H1 (cell line): ENCODE data around the gene A2ML1. TPM values are rescaled to one million over a fixed set of nuclear protein-coding genes. Genes with fewer than 3 reads are reported as not detected.

Source experiments
- CTCF ChIA-PET: fragments of 300-600 bp; sonication (Branson Sonifier 250); formaldehyde crosslinking; loops from one replicate; lab custom pipeline; 2021; ENCODE audit not compliant: partially characterized antibody; lab: Charles Lee
- POLR2A ChIA-PET: fragments of 300-600 bp; sonication (Branson Sonifier 250); formaldehyde crosslinking; loops from one replicate; lab custom pipeline; 2021; ENCODE audit warnings: inconsistent platforms; ENCODE audit not compliant: partially characterized antibody; lab: Charles Lee
- DNase-seq, 2 experiments: peaks; one replicate each; pipeline versions ENCODE4 v3.0.0 to v3.0.0-alpha.2; 2010 to 2022; ENCODE audit warnings: low spot score in 2 of 2, low read depth in 1 of 2, mixed read lengths in 1 of 2
- FAIRE-seq: peaks from 2 replicates; lab custom pipeline; 2011; peaks lifted over from hg19 to GRCh38; lab: Jason Lieb, UNC
- H2AFZ ChIP-seq: 2 replicates; pipeline ENCODE4 v1.8.1; 2012; ENCODE audit warnings: low read length, inconsistent platforms
- H2AK5ac ChIP-seq: 2 replicates; pipeline ENCODE4 v1.6.1; 2013; ENCODE audit warnings: low read depth, low read length
- H2BK120ac ChIP-seq: replicated peaks from 2 replicates; pipeline ENCODE3; 2013; ENCODE audit warnings: low read depth, low read length, inconsistent platforms
- H2BK12ac ChIP-seq: 2 replicates; pipeline ENCODE4 v1.6.1; 2013; ENCODE audit warnings: low read depth, low read length
- H2BK15ac ChIP-seq: 2 replicates; pipeline ENCODE4 v1.6.1; 2013; ENCODE audit warnings: low read length
- H2BK20ac ChIP-seq: 2 replicates; pipeline ENCODE4 v1.6.1; 2013; ENCODE audit warnings: low read length
- H2BK5ac ChIP-seq: 2 replicates; pipeline ENCODE4 v1.6.1; 2013; ENCODE audit warnings: low read depth, low read length
- H3K14ac ChIP-seq: 2 replicates; pipeline ENCODE4 v1.6.1; 2013; ENCODE audit warnings: inconsistent platforms; ENCODE audit not compliant: insufficient read length
- H3K18ac ChIP-seq: 2 replicates; pipeline ENCODE4 v1.6.1; 2013; ENCODE audit warnings: low read length; ENCODE audit errors: extremely low read depth
- H3K23ac ChIP-seq: 2 replicates; pipeline ENCODE4 v1.6.1; 2013; ENCODE audit warnings: inconsistent platforms; ENCODE audit not compliant: insufficient read length
- H3K23me2 ChIP-seq: 2 replicates; pipeline ENCODE4 v1.6.1; 2013; ENCODE audit warnings: low read depth, low read length
- H3K27ac ChIP-seq: 2 replicates; pipeline ENCODE4 v1.6.1; 2011; ENCODE audit warnings: low read depth, low read length, inconsistent platforms
- H3K27me3 ChIP-seq, 4 experiments: replicated peaks in 1 of 4; 1 replicate in 1 of 4; 2 replicates in 3 of 4; pipeline versions ENCODE4 v1.6.1 to v1.8.1; 2011 to 2013; ENCODE audit warnings: low read length in 3 of 4, mild to moderate bottlenecking in 3 of 4, inconsistent platforms in 2 of 4, mixed read lengths in 2 of 4, moderate library complexity in 1 of 4; ENCODE audit not compliant: control insufficient read depth in 3 of 4, insufficient read depth in 3 of 4; ENCODE audit errors: extremely low read depth in 1 of 4
- H3K36me3 ChIP-seq, 4 experiments: 2 replicates each; pipeline versions ENCODE4 v1.6.1 to v1.8.1; 2011 to 2013; ENCODE audit warnings: mild to moderate bottlenecking in 4 of 4, low read length in 3 of 4, moderate library complexity in 2 of 4, control low read depth in 1 of 4, inconsistent platforms in 1 of 4; ENCODE audit not compliant: insufficient read depth in 4 of 4, control insufficient read depth in 2 of 4
- H3K4ac ChIP-seq: replicated peaks from 2 replicates; pipeline ENCODE3; 2013; ENCODE audit warnings: low read length, low read depth, mixed read lengths, inconsistent platforms; ENCODE audit not compliant: insufficient read length
- H3K4me1 ChIP-seq, 4 experiments: replicated peaks in 1 of 4; 1 replicate in 1 of 4; 2 replicates in 3 of 4; pipeline versions ENCODE4 v1.6.1 to v1.8.1; 2011 to 2013; ENCODE audit warnings: low read length in 3 of 4, inconsistent platforms in 2 of 4, mixed read lengths in 1 of 4; ENCODE audit not compliant: insufficient read depth in 4 of 4, control insufficient read depth in 3 of 4
- H3K4me2 ChIP-seq, 2 experiments: 2 replicates each; pipeline versions ENCODE4 v1.6.1 to v1.8.1; 2011 to 2013; ENCODE audit warnings: low read depth in 2 of 2, low read length in 2 of 2, control low read depth in 1 of 2, inconsistent platforms in 1 of 2, mild to moderate bottlenecking in 1 of 2; ENCODE audit not compliant: insufficient read depth in 1 of 2
- H3K4me3 ChIP-seq, 4 experiments: fragments of 200-600, 300-600 bp in 1 of 4; sonication (generic), shearing (Covaris generic), sonication (Bioruptor Twin) in 1 of 4; 2 replicates each; pipeline versions ENCODE4 v1.5.1 to v1.8.1; 2011 to 2016; ENCODE audit warnings: low read length in 4 of 4, low read depth in 3 of 4, control low read depth in 2 of 4, inconsistent platforms in 2 of 4, mild to moderate bottlenecking in 2 of 4, mixed read lengths in 1 of 4, moderate library complexity in 1 of 4; ENCODE audit not compliant: insufficient read depth in 2 of 4; ENCODE audit errors: extremely low read depth in 1 of 4
- H3K56ac ChIP-seq: replicated peaks from 2 replicates; pipeline ENCODE3; 2013; ENCODE audit warnings: low read depth, mild to moderate bottlenecking, mixed read lengths, low read length, inconsistent platforms; ENCODE audit not compliant: insufficient read length
- H3K79me1 ChIP-seq: 2 replicates; pipeline ENCODE4 v1.6.1; 2013; ENCODE audit warnings: low read depth, low read length, control low read depth
- H3K79me2 ChIP-seq, 2 experiments: 2 replicates each; pipeline versions ENCODE4 v1.6.1 to v1.8.1; 2012 to 2013; ENCODE audit warnings: low read length in 2 of 2, mild to moderate bottlenecking in 2 of 2, inconsistent platforms in 1 of 2; ENCODE audit not compliant: insufficient read depth in 2 of 2, control insufficient read depth in 1 of 2
- H3K9ac ChIP-seq, 4 experiments: replicated peaks in 1 of 4; 1 replicate in 1 of 4; 2 replicates in 3 of 4; pipeline versions ENCODE4 v1.6.1 to v1.8.1; 2011 to 2013; ENCODE audit warnings: low read depth in 3 of 4, low read length in 3 of 4, control low read depth in 2 of 4, mild to moderate bottlenecking in 2 of 4, moderate library complexity in 2 of 4, inconsistent platforms in 1 of 4; ENCODE audit errors: extremely low read depth in 1 of 4
- H3K9me3 ChIP-seq, 2 experiments: 2 replicates each; pipeline versions ENCODE4 v1.6.1 to v1.8.1; 2012 to 2013; ENCODE audit warnings: mild to moderate bottlenecking in 2 of 2, moderate library complexity in 2 of 2, control low read depth in 1 of 2, inconsistent platforms in 1 of 2, low read depth in 1 of 2, low read length in 1 of 2, mixed read lengths in 1 of 2; ENCODE audit not compliant: insufficient read depth in 2 of 2
- H4K20me1 ChIP-seq, 2 experiments: replicated peaks in 1 of 2; 2 replicates each; pipeline versions ENCODE3 to v1.8.1; 2011 to 2013; ENCODE audit warnings: inconsistent platforms in 2 of 2, low read length in 2 of 2, mild to moderate bottlenecking in 1 of 2; ENCODE audit not compliant: insufficient read depth in 2 of 2, control insufficient read depth in 1 of 2
- H4K5ac ChIP-seq: 2 replicates; pipeline ENCODE4 v1.6.1; 2013; ENCODE audit warnings: low read length, low read depth, mixed read lengths, inconsistent platforms; ENCODE audit not compliant: insufficient read length
- H4K8ac ChIP-seq: 2 replicates; pipeline ENCODE4 v1.8.0; 2013; ENCODE audit warnings: mild to moderate bottlenecking, moderate library complexity, low read length, inconsistent platforms; ENCODE audit not compliant: insufficient read depth; ENCODE audit errors: extremely low read depth
- H4K91ac ChIP-seq: replicated peaks from 2 replicates; pipeline ENCODE3; 2013; ENCODE audit warnings: low read length, mixed read lengths, inconsistent platforms; ENCODE audit not compliant: insufficient read length
- BACH1 ChIP-seq: IDR thresholded peaks from 2 replicates; pipeline ENCODE4 v1.6.1; 2012; ENCODE audit warnings: low read length, improper control_type of control experiment
- MAFK ChIP-seq: IDR thresholded peaks from 2 replicates; pipeline ENCODE4 v1.6.1; 2012; ENCODE audit warnings: low read depth, mild to moderate bottlenecking, improper control_type of control experiment, low read length
- SUZ12 ChIP-seq: fragments of 200-600 bp; sonication (generic); IDR thresholded peaks from 2 replicates; pipeline ENCODE4 v1.6.1; 2012; ENCODE audit warnings: mild to moderate bottlenecking, inconsistent platforms, low read length, moderate library complexity, mixed read lengths
- WGBS, 2 experiments: shearing (Covaris generic) in 1 of 2; methylation state at CpG; one replicate each; pipeline versions ENCODE4 v1.1.6 to v1.1.7; 2013 to 2015; ENCODE audit warnings: low lambda C conversion rate in 2 of 2, mixed read lengths in 2 of 2, inconsistent platforms in 1 of 2, low coverage in 1 of 2, missing lambda C conversion rate in 1 of 2; ENCODE audit not compliant: insufficient replicate concordance in 2 of 2, insufficient coverage in 1 of 2, insufficient read length in 1 of 2; ENCODE audit errors: extremely low coverage in 1 of 2, missing lambda C conversion rate in 1 of 2; 5-methylcytosine and 5-hydroxymethylcytosine counted together
- polyA plus RNA-seq, 7 experiments: library from polyadenylated mRNA; depleted of rRNA in 3 of 7; stranded (reverse) in 5 of 7; unstranded in 2 of 7; fragments of >200 nt in 5 of 7; fragments of 200-250 nt in 2 of 7; gene quantifications; 1 replicate in 5 of 7; 2 replicates in 1 of 7; 4 replicates in 1 of 7; pipeline versions ENCODE4 v1.2.1 to v1.2.3, GENCODE V29; 2011 to 2013; ENCODE audit warnings: missing spikeins in 2 of 7, mixed read lengths in 2 of 7
- total RNA-seq: library from RNA; stranded (reverse); fragmentation: NEBNext Ultra II Directional; extraction: Animal tissue kit (Norgen Biotek cat#: 25700); gene quantifications from 2 replicates; pipeline ENCODE4 v1.2.1, GENCODE V29; 2021

Gene A2ML1
- total and polyA plus RNA-seq, 2 of the 8 experiments (the other 6 are each of a cell fraction or from before 2014, with no cell fraction given), result 10.2 to 10.3 TPM

DNA sequence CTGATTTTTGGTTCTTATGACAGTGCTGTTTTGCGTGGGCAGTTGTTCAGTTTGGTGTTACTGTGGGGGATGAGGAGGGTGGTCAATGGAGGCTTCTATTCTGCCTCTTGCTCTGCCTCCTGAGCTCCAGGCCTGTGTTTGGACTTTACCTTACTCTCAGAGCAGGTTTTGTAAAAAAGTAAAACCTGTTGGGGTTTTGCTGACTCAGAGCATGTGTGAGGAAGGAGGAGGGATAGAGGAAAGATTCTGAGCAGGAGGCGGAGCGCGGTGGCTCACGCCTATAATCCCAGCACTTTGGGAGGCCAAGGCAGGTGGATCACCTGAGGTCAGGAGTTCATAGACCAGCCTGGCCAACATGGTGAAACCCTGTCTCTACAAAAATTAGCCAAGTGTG lies 6.7 kb downstream of the A2ML1 start:
- Histone ChIP-seq H2AK5ac (peak overlapping the region; percentile 86; the same call in 1 of the 2 replicates), H3K56ac (no peak overlapping the region), H3K79me2 (no peaks in the 10 kb centered on the region), H2BK20ac (peak overlapping the region; percentile 90; the same call in 1 of the 2 replicates), H3K36me3 (no peaks in the 10 kb centered on the region), H4K8ac (no peak overlapping the region; the same call in 1 of the 2 replicates), H2BK12ac (peak overlapping the region; percentile 98), H2BK120ac (peak overlapping the region; percentile 75), H3K79me1 (no peaks in the 10 kb centered on the region), H3K14ac (no peak overlapping the region), H3K9ac (no peak overlapping the region), H3K23me2 (no peaks in the 10 kb centered on the region), H4K20me1 (no peaks in the 10 kb centered on the region), H3K27me3 (no peaks in the 10 kb centered on the region), H3K18ac (peak overlapping the region; percentile 81), H3K9me3 (0 out of 4 replicates have a peak, but pooled peaks cover 0 to 5% of the 10 kb centered on the region in 2 experiments), H2AFZ (no peak overlapping the region), H3K4me2 (no peak overlapping the region; a peak in 1 of 4 replicates), H4K91ac (peak overlapping the region; percentile 45), H3K4me3 (no peak overlapping the region), H4K5ac (no peak overlapping the region), H3K4me1 (peaks cover 5 to 17% (median 9%) of the 10 kb centered on the region in 4 experiments; a peak in 5 of 7 replicates), H3K27ac (0 out of 2 replicates have a peak overlapping the region, but pooled peaks have one; percentile 36), H3K23ac (no peak overlapping the region), H2BK15ac (no peak overlapping the region), H3K4ac (no peak overlapping the region), H2BK5ac (peak overlapping the region; percentile 89)
- no peak for DNase-seq
- WGBS, 2 experiments, result 90% methylated on average over 5 of the region's 5 CpGs; no CpG with 5 or more reads in 1 of the 2 experiments
- ChIA-PET POLR2A (interaction anchor here (0.5 to 1.9 kb wide), 7 partner anchors 8 to 835 kb away, joined by 3 to 6 read pairs (median 4); no protein-coding TSS in a partner anchor), CTCF (interaction anchor here (1.0 to 8.2 kb wide), 10 partner anchors 13 to 161 kb away, joined by 3 to 43 read pairs (median 5); no protein-coding TSS in a partner anchor)
- no peak for FAIRE-seq
- TF ChIP-seq MAFK, result peak; percentile 96
- no peak for TF ChIP-seq SUZ12
- TF ChIP-seq BACH1, result peak; percentile 42
